Stimulated activated CD4-positive, alpha-beta T cell treated with anti-CD3 and anti-CD28 coated beads, Interleukin-12 subunit alpha, Interleukin-12 subunit beta, amount 100 ng/mL, for 24 hours (primary cell): Measurements from ENCODE around the gene TENM3.

Experiments
- DNase-seq, 2 experiments: peaks; one replicate each; pipeline ENCODE4 v3.0.0-alpha.2; 2020; ENCODE audit warnings: low read depth in 2 of 2

Gene TENM3

DNA sequence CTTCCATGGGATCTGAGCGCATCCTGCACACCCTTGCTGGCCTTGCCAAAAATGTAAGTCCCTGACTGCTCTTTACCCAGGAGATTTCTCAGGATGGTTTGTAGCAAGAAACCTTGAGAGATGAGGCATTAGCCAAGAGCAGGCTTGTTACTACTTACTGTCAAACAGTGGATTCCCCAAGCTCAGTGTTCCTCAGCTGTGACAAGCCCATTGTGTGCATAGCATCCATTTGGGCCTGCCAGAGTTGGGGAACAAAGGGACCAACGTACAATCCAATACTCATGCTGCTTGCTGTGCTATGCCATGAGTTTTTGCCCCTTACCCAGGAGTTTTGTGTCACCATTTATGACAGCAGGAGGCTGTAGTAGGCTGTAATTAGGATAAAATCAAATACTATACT, 267.6 kb downstream of the TENM3 start:
- no peak for DNase-seq

GRCh38 chr4:182513587-182514291, 270.5 kb downstream of the TENM3 start:
- DNase-seq: no peak

- DNase-seq: no peak
These were observed 275.2 kb downstream of the TENM3 start for GRCh38 chr4:182518421-182518820.

DNA sequence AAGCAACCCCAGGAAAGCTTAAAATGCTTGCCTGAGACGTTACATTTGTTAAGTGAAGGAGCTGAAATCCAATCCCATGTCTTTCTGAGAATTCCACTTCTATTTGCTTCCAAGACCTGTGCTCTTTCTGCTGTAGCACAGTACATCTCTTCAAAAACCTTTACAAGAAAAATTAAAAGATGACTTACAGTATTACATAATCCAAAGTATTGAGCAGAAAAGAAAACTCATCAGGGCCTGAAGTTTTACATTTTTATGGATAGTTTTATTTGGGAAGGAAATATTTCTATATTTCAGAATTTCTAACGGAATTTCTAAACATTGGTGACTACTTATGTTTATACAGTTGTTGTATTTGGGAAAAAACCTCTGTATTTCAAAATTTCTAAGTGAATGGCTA, 276.3 kb downstream of the TENM3 start:
- no peak for DNase-seq

- DNase-seq: no peak
These were observed 277.8 kb downstream of the TENM3 start for GRCh38 chr4:182521011-182521410.

DNA sequence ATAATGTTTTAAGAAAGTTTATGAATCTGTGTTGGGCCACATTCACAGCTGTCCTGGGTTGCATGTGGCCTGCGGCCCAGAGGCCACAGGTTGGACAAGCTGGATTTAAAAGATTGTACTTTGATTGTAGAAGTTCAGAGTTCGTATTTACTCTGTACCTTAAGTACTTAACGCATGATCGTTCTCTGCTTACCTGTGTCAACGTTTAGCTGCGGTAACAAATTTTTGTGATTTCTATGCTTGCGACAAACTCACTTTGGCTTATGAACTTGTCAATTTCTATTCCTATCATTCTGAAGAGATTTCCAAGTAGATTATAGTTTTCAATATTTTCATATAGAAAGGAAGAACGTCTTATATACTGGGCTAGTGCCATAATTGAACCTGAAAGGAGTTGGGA, 285.6 kb downstream of the TENM3 start:
- no peak for DNase-seq

DNA sequence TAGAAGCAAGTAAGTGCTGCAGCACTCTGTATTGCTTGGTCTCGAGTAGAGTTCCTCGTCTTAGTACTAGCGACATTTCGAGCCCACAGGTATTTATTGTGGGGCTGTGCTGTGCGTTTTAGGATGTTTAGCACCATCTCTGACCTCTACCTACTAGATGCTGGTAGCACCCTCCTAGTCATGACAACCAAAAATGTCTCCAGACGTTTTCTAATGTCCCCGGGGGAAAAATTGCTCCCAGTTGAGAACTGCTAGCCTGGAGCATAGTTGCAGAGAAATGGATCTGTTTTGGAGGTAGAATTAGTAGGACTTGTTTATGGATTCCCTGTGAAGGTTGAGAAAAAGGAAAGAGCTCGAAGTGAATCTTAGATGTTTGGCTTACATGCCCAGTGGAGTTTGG, 287.2 kb downstream of the TENM3 start:
- DNase-seq: no peak

GRCh38 chr4:182531555-182532162, 288.5 kb downstream of the TENM3 start:
- no peak for DNase-seq

DNA sequence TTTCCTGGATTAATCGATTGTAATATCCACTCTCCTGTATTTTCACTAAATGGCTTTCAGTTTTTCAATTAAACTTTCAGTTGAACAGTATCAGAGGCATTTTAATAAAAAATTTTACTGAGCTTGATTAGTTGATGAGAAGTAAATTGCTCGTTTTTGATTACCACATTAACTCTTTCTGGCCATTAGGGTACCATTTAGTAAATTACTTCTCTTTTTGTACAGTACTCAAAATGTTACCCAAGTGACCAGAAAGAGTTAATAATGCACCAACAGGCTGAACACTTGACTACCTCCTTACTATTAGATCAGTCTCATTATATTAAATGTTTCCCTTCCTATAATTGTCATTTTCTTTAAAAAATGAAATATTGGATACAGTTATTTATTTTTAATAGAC, 289.2 kb downstream of the TENM3 start:
- DNase-seq: no peak

GRCh38 chr4:182533964-182534363, 290.8 kb downstream of the TENM3 start:
- no peak for DNase-seq

DNA sequence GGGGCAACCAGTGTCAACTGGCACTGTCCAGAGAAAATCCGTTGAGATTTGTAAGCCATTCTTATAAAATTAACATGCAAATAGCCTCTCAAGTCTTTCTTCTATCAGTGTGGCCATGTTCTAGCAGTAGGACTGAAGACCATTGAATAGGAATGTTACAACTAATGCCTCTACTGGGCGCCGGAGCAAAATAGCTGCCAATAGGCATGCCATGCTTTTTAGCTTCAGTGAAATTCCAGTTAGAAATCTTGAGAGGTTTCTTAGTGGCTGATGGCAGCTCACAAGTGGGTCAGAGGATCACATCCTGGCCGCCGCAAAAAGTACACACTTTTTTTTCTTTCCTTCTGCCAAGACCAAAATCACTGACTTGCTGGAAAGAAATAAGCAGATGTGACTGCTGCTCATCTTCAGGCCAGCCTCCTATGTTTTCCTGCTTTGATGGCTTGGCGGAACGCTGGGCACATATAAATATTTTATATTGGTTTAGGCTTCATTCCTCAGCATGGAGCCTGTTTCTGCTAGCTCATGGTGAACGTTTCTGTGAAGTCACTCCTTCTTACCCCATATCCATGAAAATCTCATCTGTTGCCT, 293.1 kb downstream of the TENM3 start:
- DNase-seq: no peak

DNA sequence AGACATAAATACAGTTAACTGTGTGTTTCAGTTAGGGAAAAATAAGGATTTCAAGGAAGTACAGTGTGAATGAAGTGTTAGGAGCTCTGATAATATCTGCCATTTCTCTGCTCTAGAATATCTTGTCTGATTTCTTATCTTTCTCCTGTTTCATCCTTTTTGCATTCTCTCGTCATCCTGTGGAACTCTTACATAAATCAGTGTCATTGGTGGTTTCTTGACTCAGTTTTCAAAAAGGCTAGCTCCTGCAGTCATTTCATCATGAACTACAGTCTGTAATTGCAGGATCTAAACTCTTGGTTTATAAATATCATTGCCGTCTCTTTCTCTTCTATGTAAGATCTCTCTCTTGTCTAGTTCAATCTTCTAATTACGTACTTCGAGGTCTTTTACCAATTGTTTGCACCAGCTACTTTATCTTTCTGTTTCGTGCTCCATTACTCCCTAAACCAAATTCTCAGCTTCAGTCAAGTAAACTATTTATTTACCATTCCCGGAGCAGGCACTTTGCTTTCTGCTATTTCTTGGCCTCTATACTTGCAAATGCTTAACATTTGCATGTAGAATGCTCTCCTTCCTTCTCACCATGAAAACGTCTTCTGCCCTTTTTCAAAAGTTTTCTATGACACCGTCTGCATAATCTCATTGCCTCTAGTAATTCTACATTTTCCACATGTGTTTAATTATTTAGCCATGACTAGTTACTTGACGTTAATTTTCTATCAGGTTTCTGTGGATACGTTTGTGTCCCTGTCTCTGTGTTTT, 294.0 kb downstream of the TENM3 start:
- no peak for DNase-seq

GRCh38 chr4:182538031-182538430, 294.8 kb downstream of the TENM3 start:
- no peak for DNase-seq

- no peak for DNase-seq
These were observed 297.3 kb downstream of the TENM3 start for GRCh38 chr4:182540496-182540895.

- DNase-seq: no peak
These were observed 304.2 kb downstream of the TENM3 start for GRCh38 chr4:182547435-182547834.

DNA sequence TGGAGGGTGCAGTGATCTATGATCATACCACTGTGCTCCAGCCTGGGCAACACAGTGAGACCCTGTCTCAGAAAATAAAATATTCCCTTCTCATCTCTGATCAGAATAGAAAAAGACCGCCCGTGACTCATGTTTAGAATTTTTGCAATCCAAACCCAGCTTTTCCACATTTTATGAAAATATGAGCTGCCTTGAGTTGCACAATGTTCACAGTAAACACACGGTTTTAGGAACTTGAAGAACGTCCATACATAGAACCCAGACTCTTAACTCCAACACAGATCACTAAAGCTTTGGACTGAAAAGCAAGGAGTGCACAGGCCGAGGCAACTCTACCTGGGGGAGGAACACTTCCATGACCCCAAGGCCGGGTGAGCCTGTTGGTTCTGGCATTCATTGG, 305.0 kb downstream of the TENM3 start:
- no peak for DNase-seq

DNA sequence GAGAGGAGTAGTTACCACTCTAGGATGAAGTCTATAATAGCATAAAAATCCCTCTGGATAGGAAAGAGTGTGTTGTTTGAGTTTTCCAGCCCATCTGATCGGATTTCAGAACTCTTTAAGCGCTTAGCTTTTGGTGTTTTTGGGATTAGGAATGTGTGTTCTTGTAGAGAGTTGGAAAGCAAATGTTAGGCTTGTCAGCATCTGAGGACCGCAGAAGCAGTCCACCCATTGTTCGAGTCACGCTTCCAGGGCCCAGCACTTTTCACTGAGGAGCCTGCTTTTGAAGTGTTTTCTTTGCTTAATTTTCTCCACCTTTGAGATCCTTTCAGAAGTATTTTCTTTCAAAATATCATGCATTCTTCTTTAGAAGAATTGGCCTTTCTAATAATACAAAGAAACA, 306.2 kb downstream of the TENM3 start:
- no peak for DNase-seq

GRCh38 chr4:182552948-182553347, 309.7 kb downstream of the TENM3 start:
- DNase-seq: no peak

DNA sequence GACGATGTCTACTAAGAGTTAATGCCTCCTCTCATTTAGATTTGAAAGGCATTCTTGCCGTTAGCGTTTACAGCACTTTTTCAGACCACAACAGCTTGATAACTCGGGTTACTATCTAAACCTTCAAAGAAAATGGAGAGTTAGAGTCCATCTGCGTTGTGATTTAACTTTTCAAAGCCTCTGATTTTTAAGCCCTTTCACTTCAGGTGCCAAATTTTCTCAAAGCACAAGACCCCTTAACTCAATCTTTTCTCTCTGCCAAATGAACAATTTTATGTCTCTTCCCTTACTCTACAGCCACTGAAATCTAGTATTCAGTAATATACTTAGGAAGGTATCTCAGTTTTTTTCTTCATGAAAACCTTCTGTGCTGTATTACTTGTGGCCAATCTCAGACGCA, 310.5 kb downstream of the TENM3 start:
- no peak for DNase-seq

DNA sequence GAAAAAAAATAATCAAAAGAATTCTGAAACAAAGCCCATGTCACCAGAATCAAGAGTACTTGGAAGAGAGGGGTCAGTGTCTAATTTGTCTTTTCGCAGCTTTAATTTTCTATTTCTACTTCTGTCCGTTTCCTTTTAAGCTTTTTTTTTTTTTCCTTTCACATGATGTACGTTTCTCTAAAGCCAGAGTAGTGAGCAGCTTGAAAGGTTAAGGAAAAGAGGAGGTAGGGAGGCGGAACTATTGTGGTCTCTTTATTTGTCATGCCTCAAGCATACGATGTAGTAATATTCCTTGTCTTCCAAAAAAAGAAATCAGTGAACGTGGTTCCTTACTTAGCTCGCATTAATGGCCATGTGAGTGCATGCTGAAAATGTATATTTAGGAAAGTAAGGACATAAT, 311.5 kb downstream of the TENM3 start:
- DNase-seq: no peak

DNA sequence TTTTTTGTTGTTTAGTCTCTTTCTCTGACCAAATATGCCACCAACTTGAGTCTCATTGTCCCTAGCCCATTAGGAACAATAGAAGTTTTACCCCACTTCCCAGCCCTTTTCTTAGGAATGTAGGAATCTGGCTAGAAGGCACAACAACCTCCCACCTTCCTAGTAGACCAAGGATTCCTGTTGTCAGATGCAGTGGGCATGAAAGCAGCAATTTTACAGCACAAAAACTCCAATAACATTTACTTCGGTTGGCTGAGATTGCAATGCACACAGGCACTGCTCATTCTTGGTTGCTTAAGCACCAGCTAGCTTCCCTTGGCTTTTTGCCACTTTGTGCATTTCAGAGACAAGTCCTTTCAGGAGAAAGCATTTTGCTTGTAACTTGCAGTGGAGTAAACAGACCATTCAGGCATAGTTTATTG, 312.8 kb downstream of the TENM3 start:
- DNase-seq: no peak

DNA sequence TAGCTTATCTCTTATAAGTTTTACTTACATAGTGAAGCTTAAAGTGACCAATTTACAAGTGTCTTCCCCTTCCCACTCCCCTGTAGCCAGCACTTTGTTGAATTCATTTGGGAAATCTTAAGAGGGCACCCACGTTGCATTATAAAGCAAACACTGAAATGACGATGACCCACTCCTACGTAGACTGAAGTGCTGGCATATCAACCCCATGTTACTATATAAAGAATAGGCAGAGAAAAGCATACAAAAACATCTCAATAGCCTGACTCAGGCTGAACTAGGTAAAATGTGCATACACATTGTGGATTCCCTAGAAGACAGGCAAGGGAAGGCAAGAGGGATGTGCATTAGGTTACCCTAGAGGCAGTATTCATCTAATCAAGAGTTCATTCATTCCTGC, 313.4 kb downstream of the TENM3 start:
- no peak for DNase-seq

DNA sequence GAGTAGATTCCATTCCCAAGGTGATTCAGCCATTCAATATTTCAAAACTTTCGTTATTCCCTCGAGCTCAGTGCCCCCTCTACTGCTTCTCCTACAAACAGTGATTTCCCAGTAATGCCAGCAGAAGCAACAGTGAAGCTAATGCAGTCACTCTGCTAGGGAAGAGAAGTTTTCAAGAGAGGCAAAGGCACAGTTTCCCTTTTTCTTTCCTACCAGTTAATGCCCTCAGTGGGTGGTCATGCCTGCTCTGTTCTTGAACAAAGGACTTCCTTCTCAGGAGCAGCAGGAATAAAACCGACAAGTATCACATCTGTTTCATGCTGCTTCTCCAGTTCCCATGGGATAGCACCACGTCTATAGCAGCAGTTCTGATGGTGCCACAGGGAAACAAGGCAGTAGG, 317.2 kb downstream of the TENM3 start:
- DNase-seq: no peak
